ENCODE results near the gene GATAD2A. TPM values are rescaled to one million over a fixed set of nuclear protein-coding genes. Genes with fewer than 3 reads are reported as not detected.

Gene GATAD2A
- total RNA-seq, 1 experiment from 2014 or later = 30.5 TPM

DNA sequence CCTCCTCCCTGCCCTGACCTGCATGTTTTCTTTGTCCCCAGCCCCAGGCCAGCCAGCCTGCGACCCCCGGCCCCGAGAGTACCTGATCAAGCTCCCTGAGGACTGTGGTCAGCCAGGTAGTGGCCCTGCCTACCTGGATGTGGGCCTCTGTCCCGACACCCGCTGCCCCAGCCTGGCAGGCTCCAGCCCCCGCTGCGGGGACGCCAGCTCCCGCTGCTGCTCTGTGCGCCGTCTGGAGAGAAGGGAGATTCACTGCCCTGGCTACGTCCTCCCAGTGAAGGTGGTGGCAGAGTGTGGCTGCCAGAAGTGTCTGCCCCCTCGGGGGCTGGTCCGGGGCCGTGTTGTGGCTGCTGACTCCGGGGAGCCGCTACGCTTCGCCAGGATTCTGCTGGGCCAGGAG is 138.2 kb downstream of the GATAD2A start:
- DNase-seq (ENCODE audit: low spot score) = no peak

- no peak for DNase-seq (ENCODE audit: low spot score)
These were observed 138.9 kb downstream of the GATAD2A start for GRCh38 chr19:19544257-19544953.

GRCh38 chr19:19544954-19545591 is 139.6 kb downstream of the GATAD2A start:
- DNase-seq (ENCODE audit: low spot score) = no peak

DNA sequence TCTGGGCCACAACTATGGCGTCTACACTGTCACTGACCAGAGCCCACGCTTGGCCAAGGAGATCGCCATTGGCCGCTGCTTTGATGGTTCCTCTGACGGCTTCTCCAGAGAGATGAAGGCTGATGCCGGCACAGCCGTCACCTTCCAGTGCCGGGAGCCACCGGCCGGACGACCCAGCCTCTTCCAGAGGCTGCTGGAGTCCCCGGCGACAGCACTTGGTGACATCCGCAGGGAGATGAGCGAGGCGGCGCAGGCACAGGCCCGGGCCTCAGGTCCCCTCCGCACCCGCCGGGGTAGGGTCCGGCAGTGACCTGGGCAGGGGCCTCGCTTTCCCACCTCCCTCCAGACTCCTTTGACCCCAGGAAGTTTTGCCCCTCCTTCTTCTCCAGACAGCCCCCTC is 140.2 kb downstream of the GATAD2A start:
- no peak for DNase-seq (ENCODE audit: low spot score)

GRCh38 chr19:19546751-19547162 is 141.3 kb downstream of the GATAD2A start:
- no peak for DNase-seq (ENCODE audit: low spot score)

DNA sequence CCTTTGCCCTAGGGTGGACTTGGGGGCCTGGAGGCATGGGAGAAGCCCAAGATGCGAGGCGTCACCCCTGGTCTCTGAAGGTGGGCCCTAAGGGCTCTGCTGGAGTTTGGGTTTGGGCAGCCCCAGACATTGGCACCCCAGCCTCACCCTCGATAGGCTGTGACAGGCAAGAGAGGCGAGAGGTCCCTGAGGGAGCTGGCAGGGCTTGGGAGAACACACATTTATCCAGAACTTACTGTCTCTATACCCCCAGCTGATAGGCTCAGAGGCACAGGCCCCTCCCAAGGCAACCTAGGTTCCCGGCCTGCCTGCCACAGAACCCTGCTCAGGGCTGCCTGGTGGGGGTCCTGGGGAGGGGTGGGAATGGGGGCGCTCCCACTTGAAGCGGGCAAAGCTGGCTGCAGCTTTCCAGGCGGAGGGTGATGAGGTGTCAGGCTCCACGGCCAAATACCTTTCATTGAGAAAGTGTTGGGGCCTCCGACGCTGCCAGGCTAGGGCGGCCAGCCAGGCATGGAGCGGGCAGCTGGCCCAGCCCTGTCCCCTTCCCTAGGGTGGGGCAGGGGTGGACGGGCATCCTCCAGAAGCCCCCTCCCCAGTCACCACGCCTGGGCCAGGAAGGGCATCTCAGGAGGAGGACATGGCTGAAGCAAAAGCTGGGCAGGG is 142.3 kb downstream of the GATAD2A start:
- DNase-seq (ENCODE audit: low spot score) = no peak

- DNase-seq (ENCODE audit: low spot score) = no peak
These were observed 143.7 kb downstream of the GATAD2A start for GRCh38 chr19:19548915-19549759.

DNA sequence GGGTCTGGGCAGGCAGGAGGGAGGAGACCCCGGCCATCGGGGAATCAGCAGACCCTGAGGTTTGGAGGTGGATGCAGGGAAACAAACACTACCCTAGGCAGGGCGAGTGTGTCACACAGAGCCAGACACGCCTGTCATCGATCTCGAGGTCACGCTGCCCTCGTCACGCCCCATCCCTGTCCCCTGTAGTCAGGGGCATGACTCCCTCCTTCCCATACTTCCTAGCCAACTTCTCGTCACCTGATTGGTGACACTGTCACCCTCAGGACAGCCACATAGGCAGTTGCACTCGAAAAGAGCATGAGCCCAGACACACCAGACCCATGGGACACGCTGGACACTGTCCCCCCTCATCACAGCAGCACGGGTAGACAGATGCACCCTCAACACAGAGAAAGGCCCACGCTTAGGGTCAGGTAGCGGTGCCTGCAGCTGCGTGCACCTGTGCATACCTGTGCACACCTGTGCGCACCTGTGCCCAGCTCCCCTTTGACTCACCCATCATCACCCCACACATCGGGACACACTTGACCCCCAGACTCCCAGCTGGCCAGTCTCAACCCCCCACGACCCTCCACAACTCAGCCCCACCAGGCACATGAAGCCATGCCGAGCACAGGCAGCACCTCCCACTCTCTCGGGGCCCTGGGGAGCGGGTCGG is 144.5 kb downstream of the GATAD2A start:
- no peak for DNase-seq (ENCODE audit: low spot score)

DNA sequence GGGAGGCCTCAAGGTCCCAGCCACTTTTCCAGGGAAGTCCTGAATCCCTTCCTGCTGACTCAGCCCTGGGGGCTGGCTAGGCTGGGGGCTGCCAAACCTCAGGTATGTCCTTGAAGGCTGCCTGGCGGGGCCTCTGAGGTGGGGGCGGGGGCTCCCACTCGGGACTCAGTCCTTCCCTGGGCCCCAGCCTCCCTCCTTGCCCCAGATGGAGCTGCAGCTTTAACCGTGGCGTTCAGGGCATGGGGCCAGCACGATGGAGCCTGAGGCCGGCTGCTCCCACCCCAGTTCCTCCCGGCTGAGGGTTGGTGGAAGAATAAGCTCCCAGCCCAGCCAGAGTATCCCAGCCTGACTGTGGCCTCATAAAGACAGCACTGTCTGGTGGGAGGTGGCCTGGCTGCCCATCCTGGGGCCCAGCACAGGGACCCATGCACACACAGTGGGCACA is 145.0 kb downstream of the GATAD2A start:
- no peak for DNase-seq (ENCODE audit: low spot score)

GRCh38 chr19:19550972-19551852 is 145.7 kb downstream of the GATAD2A start:
- no peak for DNase-seq (ENCODE audit: low spot score)

DNA sequence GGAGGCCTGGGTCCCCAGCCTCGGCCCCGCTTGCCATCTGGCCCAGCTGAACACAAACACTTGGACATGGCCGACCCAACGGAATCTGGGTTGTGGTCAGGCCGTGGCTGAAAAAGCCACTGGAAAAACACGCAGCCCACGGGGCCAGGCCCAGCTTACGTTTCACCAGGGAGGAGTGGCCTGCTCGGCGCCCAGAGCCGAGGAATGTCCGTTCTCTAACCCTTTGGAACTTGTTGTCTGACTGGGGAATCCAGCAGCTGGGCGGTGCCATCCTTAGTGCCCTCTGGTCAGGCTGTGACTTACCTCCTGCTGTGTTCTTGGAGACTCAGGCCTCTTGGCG is 146.3 kb downstream of the GATAD2A start:
- DNase-seq (ENCODE audit: low spot score) = no peak

DNA sequence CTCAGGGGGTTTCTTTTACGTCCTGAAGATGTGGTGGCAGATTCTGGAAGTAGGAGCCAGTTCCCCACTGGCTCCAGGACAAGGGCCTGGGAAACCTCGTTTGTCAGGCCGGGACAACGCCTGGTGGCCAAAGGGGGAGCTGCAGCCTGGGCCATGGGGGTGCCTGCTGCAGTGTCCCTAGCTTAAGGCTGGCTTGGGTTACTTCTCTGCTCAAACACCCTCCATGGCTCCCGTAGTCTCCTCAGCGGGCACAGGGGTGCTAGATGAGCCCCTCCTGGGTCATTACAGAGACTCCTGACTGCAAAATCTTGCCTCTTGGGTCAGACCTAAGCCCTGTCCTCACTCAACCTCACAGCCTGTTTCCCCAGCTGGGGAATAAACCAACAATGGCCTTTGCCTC is 147.3 kb downstream of the GATAD2A start:
- no peak for DNase-seq (ENCODE audit: low spot score)

DNA sequence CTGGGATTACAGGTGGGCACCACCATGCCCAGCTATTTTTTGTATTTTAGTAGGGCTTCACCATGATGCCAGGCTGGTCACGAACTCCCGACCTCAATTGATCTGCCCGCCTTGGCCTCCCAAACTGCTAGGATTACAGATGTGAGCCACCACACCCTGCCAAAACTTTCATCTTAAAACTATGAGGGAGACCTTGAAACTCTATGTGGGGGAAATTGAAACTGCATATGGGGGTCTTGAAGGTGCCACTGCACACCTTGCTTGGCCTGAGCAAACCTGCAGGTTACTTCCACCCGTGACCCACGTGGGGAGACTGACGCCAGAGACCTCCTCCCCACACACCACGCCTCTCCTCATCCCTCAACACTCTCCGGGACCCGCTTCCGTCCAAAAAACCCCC is 148.2 kb downstream of the GATAD2A start:
- no peak for DNase-seq (ENCODE audit: low spot score)

DNA sequence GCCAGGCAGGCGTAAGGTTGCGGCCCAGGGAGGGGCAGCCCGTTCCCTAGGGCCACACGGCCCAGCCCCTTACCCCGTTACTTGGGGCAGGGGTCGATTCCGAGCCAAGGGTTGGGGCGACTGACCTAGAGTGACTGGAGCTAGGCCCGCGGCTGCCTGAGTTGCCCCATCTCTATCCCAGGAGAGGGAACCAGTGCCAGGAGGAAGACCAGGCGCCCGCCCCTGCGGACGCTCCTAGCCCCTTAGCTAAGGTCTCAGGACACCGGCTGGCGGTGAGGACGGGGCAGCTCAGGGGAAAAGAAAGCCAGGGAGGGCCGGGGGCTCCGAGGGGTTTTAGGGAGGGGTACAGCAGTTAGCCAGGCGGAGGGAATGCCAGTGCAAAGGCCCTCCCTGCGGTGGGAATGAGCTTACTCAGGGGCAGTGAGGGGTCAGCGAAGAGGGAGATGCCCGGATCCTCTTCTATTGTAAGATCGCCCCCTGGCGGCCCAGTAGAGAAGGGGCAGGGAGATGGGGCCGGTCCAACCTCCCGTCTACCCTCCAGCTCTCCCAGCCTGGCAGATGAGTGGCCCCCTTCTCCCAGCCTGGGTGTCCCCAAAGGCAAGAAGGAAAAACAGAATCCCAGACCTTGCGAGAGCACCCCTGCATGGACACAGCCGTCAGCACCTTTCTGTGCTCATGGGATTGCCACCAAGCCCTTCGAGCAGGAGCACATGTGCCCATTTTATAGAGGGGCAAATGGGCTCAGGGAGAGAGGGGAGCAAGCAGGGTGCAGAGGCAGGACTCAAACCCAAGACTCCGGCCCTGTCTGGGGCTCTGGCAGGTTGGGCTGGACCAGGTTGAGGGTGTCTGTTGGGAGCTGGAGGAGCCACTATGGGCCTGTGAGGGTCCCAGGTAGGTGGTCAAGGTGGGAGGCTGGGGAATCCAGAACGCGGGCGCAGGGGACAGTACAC is 148.9 kb downstream of the GATAD2A start:
- DNase-seq (ENCODE audit: low spot score) = no peak

DNA sequence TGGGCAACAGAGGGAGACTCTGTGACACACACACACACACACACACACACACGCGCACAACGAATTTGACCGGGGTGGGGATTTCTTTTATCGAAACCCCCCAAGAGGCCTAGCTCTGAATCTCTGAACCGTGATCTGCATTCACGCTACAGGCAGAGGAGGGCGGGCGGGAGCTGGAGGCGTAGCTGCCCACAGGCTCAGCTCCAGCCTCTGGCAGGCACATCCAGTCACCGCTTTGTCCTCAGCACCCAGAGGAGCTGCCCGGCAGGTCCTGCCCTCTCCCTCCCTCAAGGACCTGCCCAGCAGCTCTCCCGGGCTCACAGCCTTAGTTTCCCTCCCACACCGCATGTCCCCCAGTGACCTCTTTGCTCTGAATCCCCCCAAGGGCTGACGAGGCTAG is 152.6 kb downstream of the GATAD2A start:
- no peak for DNase-seq (ENCODE audit: low spot score)
